GM23338 (cell line): ENCODE data around the gene YES1. TPM values are rescaled to one million over a fixed set of nuclear protein-coding genes. Genes with fewer than 3 reads are reported as not detected.

Experiments
- ATAC-seq: fragments of 200-7000 bp; cut with Tn5 transposase; 3 replicates; pipeline ENCODE4 v1.9.1; 2020
- DNase-seq: peaks from one replicate; pipeline ENCODE4 v3.0.0-alpha.2; 2015; ENCODE audit warnings: low spot score
- H2AFZ ChIP-seq: fragments of 200-600 bp; sonication (generic); 2 replicates; pipeline ENCODE4 v1.8.0; 2016; ENCODE audit warnings: antibody characterized with exemption, mild to moderate bottlenecking, moderate library complexity
- H3F3A ChIP-seq: fragments of 200-600 bp; sonication (generic); replicated peaks from 2 replicates; pipeline ENCODE4 v1.8.0; 2017; ENCODE audit warnings: antibody characterized with exemption, mixed run types, low read depth
- H3K27ac ChIP-seq: fragments of 200-600 bp; sonication (generic); 2 replicates; pipeline ENCODE4 v1.6.1; 2016; ENCODE audit warnings: low read depth
- H3K27me3 ChIP-seq: fragments of 200-600 bp; sonication (generic); 2 replicates; pipeline ENCODE4 v1.8.0; 2016; ENCODE audit warnings: mild to moderate bottlenecking, mixed run types, moderate library complexity; ENCODE audit not compliant: insufficient read depth
- H3K36me3 ChIP-seq: fragments of 200-600 bp; sonication (generic); 2 replicates; pipeline ENCODE4 v1.8.0; 2016; ENCODE audit warnings: mild to moderate bottlenecking; ENCODE audit not compliant: insufficient read depth
- H3K4me1 ChIP-seq: fragments of 200-600 bp; sonication (generic); 2 replicates; pipeline ENCODE4 v1.8.0; 2016; ENCODE audit warnings: mild to moderate bottlenecking, moderate library complexity; ENCODE audit not compliant: insufficient read depth
- H3K4me2 ChIP-seq: fragments of 200-600 bp; sonication (generic); 2 replicates; pipeline ENCODE4 v1.7.1; 2017; ENCODE audit warnings: mixed run types
- H3K4me3 ChIP-seq: fragments of 200-600 bp; sonication (generic); 2 replicates; pipeline ENCODE4 v1.6.1; 2016; ENCODE audit warnings: mixed run types
- H3K79me2 ChIP-seq: fragments of 200-600 bp; sonication (generic); replicated peaks from 2 replicates; pipeline ENCODE4 v1.8.0; 2017; ENCODE audit warnings: mild to moderate bottlenecking; ENCODE audit not compliant: insufficient read depth
- H3K9me2 ChIP-seq: fragments of 200-600 bp; sonication (generic); 2 replicates; pipeline ENCODE4 v1.8.0; 2017; ENCODE audit not compliant: insufficient read depth
- H4K20me1 ChIP-seq: fragments of 200-600 bp; sonication (generic); replicated peaks from 2 replicates; pipeline ENCODE4 v1.8.0; 2017; ENCODE audit warnings: mild to moderate bottlenecking; ENCODE audit not compliant: insufficient read depth
- H3K27ac Mint-ChIP-seq: 2 replicates; pipeline ENCODE4 v1.8.0; 2020; ENCODE audit warnings: inconsistent platforms, mild to moderate bottlenecking, moderate library complexity, mixed read lengths
- H3K27me3 Mint-ChIP-seq: 3 replicates; pipeline ENCODE4 v1.8.0; 2022; ENCODE audit warnings: low read depth, mild to moderate bottlenecking, moderate library complexity, mixed read lengths, inconsistent platforms; ENCODE audit not compliant: insufficient read depth, poor library complexity
- H3K36me3 Mint-ChIP-seq: 3 replicates; pipeline ENCODE4 v1.8.0; 2021; ENCODE audit warnings: low read depth, mild to moderate bottlenecking, inconsistent platforms, moderate library complexity, mixed read lengths
- H3K4me1 Mint-ChIP-seq: 3 replicates; pipeline ENCODE4 v1.8.0; 2020; ENCODE audit warnings: mild to moderate bottlenecking, inconsistent platforms, mixed read lengths
- H3K4me3 Mint-ChIP-seq: 3 replicates; pipeline ENCODE4 v1.8.0; 2021; ENCODE audit warnings: moderate library complexity, mild to moderate bottlenecking, inconsistent platforms, mixed read lengths
- H3K9me3 Mint-ChIP-seq: 3 replicates; pipeline ENCODE4 v1.8.0; 2020; ENCODE audit warnings: moderate library complexity, mild to moderate bottlenecking, inconsistent platforms, mixed read lengths
- EZH2 ChIP-seq: fragments of 200-600 bp; sonication (generic); IDR thresholded peaks from one replicate; pipeline ENCODE4 v1.8.0; 2017; ENCODE audit warnings: antibody characterized with exemption, mild to moderate bottlenecking, low read depth; ENCODE audit not compliant: unreplicated experiment
- EZH2phosphoT487 ChIP-seq: fragments of 200-600 bp; sonication (generic); IDR thresholded peaks from one replicate; pipeline ENCODE4 v1.8.1; 2018; ENCODE audit warnings: antibody characterized with exemption; ENCODE audit not compliant: unreplicated experiment
- JUNB ChIP-seq: IDR thresholded peaks from one replicate; pipeline ENCODE4 v1.6.1; 2016; ENCODE audit warnings: antibody characterized with exemption; ENCODE audit not compliant: unreplicated experiment
- NANOG ChIP-seq: IDR thresholded peaks from 2 replicates; pipeline ENCODE4 v1.6.1; 2016; ENCODE audit warnings: antibody characterized with exemption, borderline replicate concordance
- polyA plus RNA-seq: library from polyadenylated mRNA; unstranded; fragments of >200 nt; fragmentation: Nextera tagmentation; extraction: Ambion mirVana; gene quantifications from 2 replicates; pipeline ENCODE4 v1.2.1, GENCODE V29; 2016
- total RNA-seq: library from RNA; depleted of rRNA; stranded (reverse); fragments of >200 nt; shearing (Covaris generic); gene quantifications from 2 replicates; pipeline ENCODE4 v1.2.3, GENCODE V29; 2014
- TF ChIP-seq, protein P1 (sequence below), 2 experiments: fragments of 200-600 bp in 1 of 2; sonication (generic) in 1 of 2; conservative IDR thresholded peaks; 2 replicates each; pipeline versions ENCODE4 v1.5.1 to v1.6.1; 2016 to 2017; ENCODE audit warnings: antibody characterized with exemption in 2 of 2, low read depth in 2 of 2, mild to moderate bottlenecking in 2 of 2, moderate library complexity in 1 of 2
- TF ChIP-seq, protein P2 (sequence below): IDR thresholded peaks from 2 replicates; pipeline ENCODE4 v1.6.1; 2016; ENCODE audit warnings: antibody characterized with exemption
- TF ChIP-seq, protein P3 (sequence below): IDR thresholded peaks from one replicate; pipeline ENCODE4 v1.6.1; 2018; ENCODE audit warnings: antibody characterized with exemption; ENCODE audit not compliant: unreplicated experiment
- TF ChIP-seq, protein P4 (sequence below): fragments of 250-450 bp; sonication (Bioruptor Pico); IDR thresholded peaks from 2 replicates; pipeline ENCODE4 v1.5.0; 2020; ENCODE audit warnings: mild to moderate bottlenecking, moderate library complexity

The YES1 gene
- total and polyA plus RNA-seq, 2 experiments from 2014 or later, result 25.4 to 327 TPM

DNA sequence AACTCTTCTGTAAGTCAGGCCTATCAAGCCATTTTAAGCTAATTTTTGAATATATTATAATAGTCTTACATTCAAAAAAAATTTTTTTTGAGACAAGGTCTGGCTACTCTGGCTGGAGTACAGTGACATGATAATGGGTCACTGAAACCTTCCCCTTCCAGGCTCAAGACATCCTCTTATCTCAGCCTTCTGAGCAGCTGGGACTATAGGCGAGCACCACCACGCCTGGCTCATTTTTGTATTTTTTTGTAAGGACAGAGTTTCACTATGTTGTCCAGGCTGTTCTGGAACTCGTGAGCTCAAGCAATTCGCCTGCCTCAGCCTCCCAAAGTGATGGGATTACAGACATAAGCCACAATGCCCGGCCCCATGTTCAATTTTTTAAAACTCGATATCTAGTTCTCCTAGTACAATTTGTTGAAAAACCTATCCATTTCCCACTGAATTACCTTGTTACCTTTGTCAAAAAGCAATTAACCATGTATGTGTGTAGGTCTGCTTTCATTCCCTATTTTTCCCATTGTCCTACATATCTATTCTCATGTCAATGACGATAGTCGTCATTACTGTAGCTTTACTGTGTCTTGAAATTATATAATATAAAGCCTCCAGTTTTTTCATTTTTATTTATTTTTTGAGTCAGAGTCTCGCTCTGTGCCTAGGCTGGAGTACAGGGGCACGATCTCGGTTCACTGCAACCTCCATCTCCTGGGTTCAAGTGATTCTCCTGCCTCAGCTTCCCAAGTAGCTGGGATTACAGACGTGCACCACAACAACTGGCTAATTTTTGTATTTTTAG lies 44.8 kb downstream of the YES1 start:
- Mint-ChIP-seq H3K27me3 (no peaks in the 10 kb centered on the region), H3K36me3 (peaks cover 3% of the 10 kb centered on the region; the same call in 1 of the 3 replicates), H3K27ac (no peak overlapping the region), H3K4me3 (no peak overlapping the region), H3K4me1 (no peaks in the 10 kb centered on the region), H3K9me3 (no peaks in the 10 kb centered on the region; the same call in 2 of the 3 replicates)
- Histone ChIP-seq H3K9me2 (no peaks in the 10 kb centered on the region), H4K20me1 (peaks cover 21% of the 10 kb centered on the region; the same call in 1 of the 2 replicates), H2AFZ (no peak overlapping the region), H3K36me3 (no peaks in the 10 kb centered on the region), H3K27ac (no peak overlapping the region), H3F3A (no peaks in the 10 kb centered on the region), H3K4me3 (no peak overlapping the region), H3K27me3 (no peaks in the 10 kb centered on the region), H3K79me2 (peaks cover 94% of the 10 kb centered on the region), H3K4me2 (no peak overlapping the region), H3K4me1 (no peaks in the 10 kb centered on the region)
- ATAC-seq (no peak), DNase-seq (no peak)
- TF ChIP-seq, protein P1, sequence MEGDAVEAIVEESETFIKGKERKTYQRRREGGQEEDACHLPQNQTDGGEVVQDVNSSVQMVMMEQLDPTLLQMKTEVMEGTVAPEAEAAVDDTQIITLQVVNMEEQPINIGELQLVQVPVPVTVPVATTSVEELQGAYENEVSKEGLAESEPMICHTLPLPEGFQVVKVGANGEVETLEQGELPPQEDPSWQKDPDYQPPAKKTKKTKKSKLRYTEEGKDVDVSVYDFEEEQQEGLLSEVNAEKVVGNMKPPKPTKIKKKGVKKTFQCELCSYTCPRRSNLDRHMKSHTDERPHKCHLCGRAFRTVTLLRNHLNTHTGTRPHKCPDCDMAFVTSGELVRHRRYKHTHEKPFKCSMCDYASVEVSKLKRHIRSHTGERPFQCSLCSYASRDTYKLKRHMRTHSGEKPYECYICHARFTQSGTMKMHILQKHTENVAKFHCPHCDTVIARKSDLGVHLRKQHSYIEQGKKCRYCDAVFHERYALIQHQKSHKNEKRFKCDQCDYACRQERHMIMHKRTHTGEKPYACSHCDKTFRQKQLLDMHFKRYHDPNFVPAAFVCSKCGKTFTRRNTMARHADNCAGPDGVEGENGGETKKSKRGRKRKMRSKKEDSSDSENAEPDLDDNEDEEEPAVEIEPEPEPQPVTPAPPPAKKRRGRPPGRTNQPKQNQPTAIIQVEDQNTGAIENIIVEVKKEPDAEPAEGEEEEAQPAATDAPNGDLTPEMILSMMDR (conservative IDR thresholded peaks at IDR 0.05; ENCODE audit: low read depth in 2 of 2), result no peak
- TF ChIP-seq EZH2phosphoT487 (no peak), JUNB (no peak), EZH2 (no peak)
- TF ChIP-seq, protein P2, sequence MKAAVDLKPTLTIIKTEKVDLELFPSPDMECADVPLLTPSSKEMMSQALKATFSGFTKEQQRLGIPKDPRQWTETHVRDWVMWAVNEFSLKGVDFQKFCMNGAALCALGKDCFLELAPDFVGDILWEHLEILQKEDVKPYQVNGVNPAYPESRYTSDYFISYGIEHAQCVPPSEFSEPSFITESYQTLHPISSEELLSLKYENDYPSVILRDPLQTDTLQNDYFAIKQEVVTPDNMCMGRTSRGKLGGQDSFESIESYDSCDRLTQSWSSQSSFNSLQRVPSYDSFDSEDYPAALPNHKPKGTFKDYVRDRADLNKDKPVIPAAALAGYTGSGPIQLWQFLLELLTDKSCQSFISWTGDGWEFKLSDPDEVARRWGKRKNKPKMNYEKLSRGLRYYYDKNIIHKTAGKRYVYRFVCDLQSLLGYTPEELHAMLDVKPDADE, result no peak

DNA sequence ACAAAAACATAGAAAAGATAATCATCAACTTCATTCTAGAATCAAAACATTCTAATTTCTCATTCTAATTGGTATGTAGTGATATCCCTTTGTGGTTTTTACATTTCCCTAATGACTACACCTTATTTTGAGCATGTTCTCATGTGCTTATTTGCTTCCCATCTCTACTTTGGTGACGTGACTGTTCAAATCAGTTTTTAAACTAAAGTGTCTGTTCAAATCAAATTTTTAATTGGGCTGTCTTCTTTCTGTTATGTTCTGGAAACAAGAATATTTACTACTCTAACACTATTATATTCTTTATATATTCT lies 45.5 kb downstream of the YES1 start:
- Mint-ChIP-seq H3K4me3 (no peak overlapping the region), H3K4me1 (peaks cover 2% of the 10 kb centered on the region), H3K9me3 (no peaks in the 10 kb centered on the region; the same call in 2 of the 3 replicates), H3K36me3 (peaks cover 3% of the 10 kb centered on the region; the same call in 1 of the 3 replicates), H3K27me3 (no peaks in the 10 kb centered on the region), H3K27ac (no peak overlapping the region)
- H3F3A ChIP-seq, result no peaks in the 10 kb centered on the region
- H4K20me1 ChIP-seq, result peaks cover 21% of the 10 kb centered on the region; the same call in 1 of the 2 replicates
- H3K79me2 ChIP-seq, result peaks cover 94% of the 10 kb centered on the region
- H3K9me2 ChIP-seq, result no peaks in the 10 kb centered on the region
- H3K4me3 ChIP-seq, result no peak overlapping the region
- H3K4me1 ChIP-seq, result no peaks in the 10 kb centered on the region; the same call in 1 of the 2 replicates
- DNase-seq, result no peak
- no peak for ATAC-seq
- no peak overlapping the region for H3K27ac ChIP-seq
- H3K4me2 ChIP-seq, result no peak overlapping the region
- no peaks in the 10 kb centered on the region for H3K27me3 ChIP-seq
- H3K36me3 ChIP-seq, result no peaks in the 10 kb centered on the region
- no peak overlapping the region for H2AFZ ChIP-seq
- no peak for TF ChIP-seq NANOG
- TF ChIP-seq, protein P3, sequence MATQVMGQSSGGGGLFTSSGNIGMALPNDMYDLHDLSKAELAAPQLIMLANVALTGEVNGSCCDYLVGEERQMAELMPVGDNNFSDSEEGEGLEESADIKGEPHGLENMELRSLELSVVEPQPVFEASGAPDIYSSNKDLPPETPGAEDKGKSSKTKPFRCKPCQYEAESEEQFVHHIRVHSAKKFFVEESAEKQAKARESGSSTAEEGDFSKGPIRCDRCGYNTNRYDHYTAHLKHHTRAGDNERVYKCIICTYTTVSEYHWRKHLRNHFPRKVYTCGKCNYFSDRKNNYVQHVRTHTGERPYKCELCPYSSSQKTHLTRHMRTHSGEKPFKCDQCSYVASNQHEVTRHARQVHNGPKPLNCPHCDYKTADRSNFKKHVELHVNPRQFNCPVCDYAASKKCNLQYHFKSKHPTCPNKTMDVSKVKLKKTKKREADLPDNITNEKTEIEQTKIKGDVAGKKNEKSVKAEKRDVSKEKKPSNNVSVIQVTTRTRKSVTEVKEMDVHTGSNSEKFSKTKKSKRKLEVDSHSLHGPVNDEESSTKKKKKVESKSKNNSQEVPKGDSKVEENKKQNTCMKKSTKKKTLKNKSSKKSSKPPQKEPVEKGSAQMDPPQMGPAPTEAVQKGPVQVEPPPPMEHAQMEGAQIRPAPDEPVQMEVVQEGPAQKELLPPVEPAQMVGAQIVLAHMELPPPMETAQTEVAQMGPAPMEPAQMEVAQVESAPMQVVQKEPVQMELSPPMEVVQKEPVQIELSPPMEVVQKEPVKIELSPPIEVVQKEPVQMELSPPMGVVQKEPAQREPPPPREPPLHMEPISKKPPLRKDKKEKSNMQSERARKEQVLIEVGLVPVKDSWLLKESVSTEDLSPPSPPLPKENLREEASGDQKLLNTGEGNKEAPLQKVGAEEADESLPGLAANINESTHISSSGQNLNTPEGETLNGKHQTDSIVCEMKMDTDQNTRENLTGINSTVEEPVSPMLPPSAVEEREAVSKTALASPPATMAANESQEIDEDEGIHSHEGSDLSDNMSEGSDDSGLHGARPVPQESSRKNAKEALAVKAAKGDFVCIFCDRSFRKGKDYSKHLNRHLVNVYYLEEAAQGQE, result no peak
- no peak for TF ChIP-seq EZH2
- TF ChIP-seq, protein P4, sequence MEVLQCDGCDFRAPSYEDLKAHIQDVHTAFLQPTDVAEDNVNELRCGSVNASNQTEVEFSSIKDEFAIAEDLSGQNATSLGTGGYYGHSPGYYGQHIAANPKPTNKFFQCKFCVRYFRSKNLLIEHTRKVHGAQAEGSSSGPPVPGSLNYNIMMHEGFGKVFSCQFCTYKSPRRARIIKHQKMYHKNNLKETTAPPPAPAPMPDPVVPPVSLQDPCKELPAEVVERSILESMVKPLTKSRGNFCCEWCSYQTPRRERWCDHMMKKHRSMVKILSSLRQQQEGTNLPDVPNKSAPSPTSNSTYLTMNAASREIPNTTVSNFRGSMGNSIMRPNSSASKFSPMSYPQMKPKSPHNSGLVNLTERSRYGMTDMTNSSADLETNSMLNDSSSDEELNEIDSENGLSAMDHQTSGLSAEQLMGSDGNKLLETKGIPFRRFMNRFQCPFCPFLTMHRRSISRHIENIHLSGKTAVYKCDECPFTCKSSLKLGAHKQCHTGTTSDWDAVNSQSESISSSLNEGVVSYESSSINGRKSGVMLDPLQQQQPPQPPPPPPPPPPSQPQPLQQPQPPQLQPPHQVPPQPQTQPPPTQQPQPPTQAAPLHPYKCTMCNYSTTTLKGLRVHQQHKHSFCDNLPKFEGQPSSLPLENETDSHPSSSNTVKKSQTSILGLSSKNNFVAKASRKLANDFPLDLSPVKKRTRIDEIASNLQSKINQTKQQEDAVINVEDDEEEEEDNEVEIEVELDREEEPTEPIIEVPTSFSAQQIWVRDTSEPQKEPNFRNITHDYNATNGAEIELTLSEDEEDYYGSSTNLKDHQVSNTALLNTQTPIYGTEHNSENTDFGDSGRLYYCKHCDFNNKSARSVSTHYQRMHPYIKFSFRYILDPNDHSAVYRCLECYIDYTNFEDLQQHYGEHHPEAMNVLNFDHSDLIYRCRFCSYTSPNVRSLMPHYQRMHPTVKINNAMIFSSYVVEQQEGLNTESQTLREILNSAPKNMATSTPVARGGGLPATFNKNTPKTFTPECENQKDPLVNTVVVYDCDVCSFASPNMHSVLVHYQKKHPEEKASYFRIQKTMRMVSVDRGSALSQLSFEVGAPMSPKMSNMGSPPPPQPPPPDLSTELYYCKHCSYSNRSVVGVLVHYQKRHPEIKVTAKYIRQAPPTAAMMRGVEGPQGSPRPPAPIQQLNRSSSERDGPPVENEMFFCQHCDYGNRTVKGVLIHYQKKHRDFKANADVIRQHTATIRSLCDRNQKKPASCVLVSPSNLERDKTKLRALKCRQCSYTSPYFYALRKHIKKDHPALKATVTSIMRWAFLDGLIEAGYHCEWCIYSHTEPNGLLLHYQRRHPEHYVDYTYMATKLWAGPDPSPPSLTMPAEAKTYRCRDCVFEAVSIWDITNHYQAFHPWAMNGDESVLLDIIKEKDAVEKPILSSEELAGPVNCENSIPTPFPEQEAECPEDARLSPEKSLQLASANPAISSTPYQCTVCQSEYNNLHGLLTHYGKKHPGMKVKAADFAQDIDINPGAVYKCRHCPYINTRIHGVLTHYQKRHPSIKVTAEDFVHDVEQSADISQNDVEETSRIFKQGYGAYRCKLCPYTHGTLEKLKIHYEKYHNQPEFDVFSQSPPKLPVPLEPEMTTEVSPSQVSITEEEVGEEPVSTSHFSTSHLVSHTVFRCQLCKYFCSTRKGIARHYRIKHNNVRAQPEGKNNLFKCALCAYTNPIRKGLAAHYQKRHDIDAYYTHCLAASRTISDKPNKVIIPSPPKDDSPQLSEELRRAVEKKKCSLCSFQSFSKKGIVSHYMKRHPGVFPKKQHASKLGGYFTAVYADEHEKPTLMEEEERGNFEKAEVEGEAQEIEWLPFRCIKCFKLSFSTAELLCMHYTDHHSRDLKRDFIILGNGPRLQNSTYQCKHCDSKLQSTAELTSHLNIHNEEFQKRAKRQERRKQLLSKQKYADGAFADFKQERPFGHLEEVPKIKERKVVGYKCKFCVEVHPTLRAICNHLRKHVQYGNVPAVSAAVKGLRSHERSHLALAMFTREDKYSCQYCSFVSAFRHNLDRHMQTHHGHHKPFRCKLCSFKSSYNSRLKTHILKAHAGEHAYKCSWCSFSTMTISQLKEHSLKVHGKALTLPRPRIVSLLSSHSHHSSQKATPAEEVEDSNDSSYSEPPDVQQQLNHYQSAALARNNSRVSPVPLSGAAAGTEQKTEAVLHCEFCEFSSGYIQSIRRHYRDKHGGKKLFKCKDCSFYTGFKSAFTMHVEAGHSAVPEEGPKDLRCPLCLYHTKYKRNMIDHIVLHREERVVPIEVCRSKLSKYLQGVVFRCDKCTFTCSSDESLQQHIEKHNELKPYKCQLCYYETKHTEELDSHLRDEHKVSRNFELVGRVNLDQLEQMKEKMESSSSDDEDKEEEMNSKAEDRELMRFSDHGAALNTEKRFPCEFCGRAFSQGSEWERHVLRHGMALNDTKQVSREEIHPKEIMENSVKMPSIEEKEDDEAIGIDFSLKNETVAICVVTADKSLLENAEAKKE (CRISPR knock-in tag), result no peak
